HepG2 (cell line): Measurements from ENCODE around the gene SLC39A1. TPM values are rescaled to one million over a fixed set of nuclear protein-coding genes. Genes with fewer than 3 reads are reported as not detected.

Experiments used
- ATAC-seq: fragments of 200-7000 bp; cut with Tn5 transposase; 3 replicates; pipeline ENCODE4 v1.9.1; 2020; ENCODE audit warnings: mild to moderate bottlenecking, moderate library complexity
- BruUV-seq: library from RNA; stranded (reverse); fragments of 400-500 nt; replicated peaks from 2 replicates; lab custom pipeline; 2021; lab: Mats Ljungman, UMichigan
- CTCF ChIA-PET: fragments of 300-600 bp; formaldehyde crosslinking; extraction: SDS; loops from one replicate; lab custom pipeline; 2021; ENCODE audit warnings: low total read pairs, inconsistent platforms, low intra/inter-chr PET ratio; lab: Yijun Ruan, JAX
- POLR2A ChIA-PET: fragments of 350-600 bp; sonication (Branson Sonifier 250); formaldehyde crosslinking; loops from one replicate; lab custom pipeline; 2020; ENCODE audit warnings: antibody characterized with exemption, inconsistent platforms; lab: Yijun Ruan, JAX
- DNase-seq: peaks from one replicate; pipeline ENCODE4 v3.0.0-alpha.2; 2015; ENCODE audit warnings: low spot score
- FAIRE-seq: peaks from 3 replicates; lab custom pipeline; 2011; peaks lifted over from hg19 to GRCh38; lab: Jason Lieb, UNC
- H2AFZ ChIP-seq: one replicate; pipeline ENCODE4 v1.6.1; 2011; ENCODE audit warnings: low read length, inconsistent platforms
- H3K27ac ChIP-seq: fragments of 300-600 bp; 3 replicates; pipeline ENCODE4 v1.8.0; 2011; ENCODE audit warnings: mixed run types, mild to moderate bottlenecking, mixed read lengths, low read length, inconsistent platforms; ENCODE audit not compliant: insufficient read depth; ENCODE audit errors: extremely low read length
- H3K27me3 ChIP-seq, 2 experiments: fragments of 200-600 bp in 1 of 2; 2 replicates in 1 of 2; 3 replicates in 1 of 2; pipeline versions ENCODE4 v1.6.0 to v1.8.0; 2011; ENCODE audit warnings: low read length in 2 of 2, mild to moderate bottlenecking in 2 of 2, moderate library complexity in 2 of 2, inconsistent platforms in 1 of 2; ENCODE audit not compliant: insufficient read depth in 2 of 2, control insufficient read depth in 1 of 2
- H3K36me3 ChIP-seq, 2 experiments: fragments of 200-600 bp in 1 of 2; replicated peaks in 1 of 2; 2 replicates in 1 of 2; 3 replicates in 1 of 2; pipeline versions ENCODE4 v1.5.1 to v1.8.0; 2011; ENCODE audit warnings: low read length in 2 of 2, inconsistent platforms in 1 of 2; ENCODE audit not compliant: insufficient read depth in 2 of 2, control insufficient read depth in 1 of 2
- H3K4me1 ChIP-seq: 2 replicates; pipeline ENCODE4 v1.5.1; 2012; ENCODE audit warnings: low read length, inconsistent platforms; ENCODE audit not compliant: insufficient read depth
- H3K4me2 ChIP-seq: 2 replicates; pipeline ENCODE4 v1.6.0; 2011; ENCODE audit warnings: low read depth, low read length, inconsistent platforms
- H3K4me3 ChIP-seq, 3 experiments: fragments of 200-600 bp in 1 of 3; sonication (generic), shearing (Covaris generic) in 1 of 3; replicated peaks in 1 of 3; 2 replicates each; pipeline ENCODE4 v1.5.1; 2011 to 2016; ENCODE audit warnings: low read length in 3 of 3, inconsistent platforms in 2 of 3, low read depth in 2 of 3, mild to moderate bottlenecking in 2 of 3, control low read depth in 1 of 3, mixed read lengths in 1 of 3; ENCODE audit not compliant: insufficient read depth in 1 of 3
- H3K79me2 ChIP-seq: one replicate; pipeline ENCODE4 v1.6.1; 2011; ENCODE audit warnings: low read length, inconsistent platforms; ENCODE audit not compliant: insufficient read depth
- H3K9ac ChIP-seq: 2 replicates; pipeline ENCODE4 v1.6.0; 2011; ENCODE audit warnings: mild to moderate bottlenecking, low read depth, low read length, inconsistent platforms; ENCODE audit not compliant: insufficient read depth
- H3K9me3 ChIP-seq: 2 replicates; pipeline ENCODE4 v1.5.1; 2012; ENCODE audit warnings: mild to moderate bottlenecking, low read length
- H4K20me1 ChIP-seq: 2 replicates; pipeline ENCODE4 v1.6.0; 2011; ENCODE audit warnings: inconsistent platforms, mild to moderate bottlenecking, low read length, moderate library complexity; ENCODE audit not compliant: insufficient read depth
- AGO2 ChIP-seq: fragments of 200-400 bp; formaldehyde crosslinking; optimal IDR thresholded peaks from 2 replicates; pipeline ENCODE3; 2017; ENCODE audit warnings: mild to moderate bottlenecking, low read depth, low read length, moderate library complexity
- MLXIP ChIP-seq: sonication (generic); formaldehyde crosslinking; IDR thresholded peaks from 2 replicates; pipeline ENCODE4 v1.9.0; 2021; ENCODE audit warnings: missing genetic modification reagents, borderline replicate concordance
- MTERF4 ChIP-seq: sonication (generic); formaldehyde crosslinking; IDR thresholded peaks from 2 replicates; pipeline ENCODE4 v1.8.0; 2023; ENCODE audit warnings: mild to moderate bottlenecking, missing genetic modification reagents
- RBFOX2 ChIP-seq: fragments of 200-400 bp; formaldehyde crosslinking; IDR thresholded peaks from 2 replicates; pipeline ENCODE4 v1.6.1; 2017; ENCODE audit warnings: low read depth, mild to moderate bottlenecking, low read length
- ZBTB10 ChIP-seq: sonication (generic); formaldehyde crosslinking; IDR thresholded peaks from 2 replicates; pipeline ENCODE4 v1.4.0; 2020; ENCODE audit warnings: missing genetic modification reagents, borderline replicate concordance
- ZNF121 ChIP-seq: sonication (generic); formaldehyde crosslinking; IDR thresholded peaks from 2 replicates; pipeline ENCODE4 v1.5.0; 2020; ENCODE audit warnings: mild to moderate bottlenecking, missing genetic modification reagents
- ZNF687 ChIP-seq: sonication (generic); formaldehyde crosslinking; IDR thresholded peaks from 2 replicates; pipeline ENCODE4 v1.5.1; 2020; ENCODE audit warnings: mild to moderate bottlenecking, missing genetic modification reagents, moderate library complexity
- WGBS: methylation state at CpG from one replicate; pipeline ENCODE4 v1.1.6; 2017; ENCODE audit warnings: low lambda C conversion rate; 5-methylcytosine and 5-hydroxymethylcytosine counted together
- in situ Hi-C: cut with HindIII; loops from 2 replicates; pipeline ENCODE4 v1.10.0; 2017; ENCODE audit warnings: low pct_unique_long_range_greater_than_20kb; ENCODE audit not compliant: extremely low pct_ligation_motif_present
- intact Hi-C: fragments of 100-400 bp; cut with micrococcal nuclease; formaldehyde crosslinking; loops from one replicate; pipeline ENCODE4 v1.10.0; 2022; ENCODE audit not compliant: unreplicated experiment
- polyA plus RNA-seq, 8 experiments: library from polyadenylated mRNA; depleted of rRNA in 3 of 8; stranded (reverse) in 7 of 8; unstranded in 1 of 8; fragments of >200 nt; fragmentation: Illumina TruSeq in 4 of 8; extraction: Trizol in 4 of 8; gene quantifications; 2 replicates each; pipeline versions ENCODE4 v1.2.1 to v1.2.3, GENCODE V29; 2011 to 2016; ENCODE audit warnings: low read depth in 4 of 8, missing spikeins in 1 of 8, mixed read lengths in 1 of 8; ENCODE audit not compliant: insufficient read depth in 1 of 8
- total RNA-seq, 5 experiments: library from RNA; depleted of rRNA; stranded (reverse); fragments of >200 nt; fragmentation: Illumina TruSeq; extraction: Trizol; gene quantifications; 2 replicates each; pipeline ENCODE4 v1.2.3, GENCODE V29; 2016; ENCODE audit warnings: low read depth in 1 of 5
- TF ChIP-seq, protein P1 (sequence below): sonication (generic); formaldehyde crosslinking; IDR thresholded peaks from 2 replicates; pipeline ENCODE4 v1.9.0; 2021; ENCODE audit warnings: missing genetic modification reagents, mild to moderate bottlenecking, borderline replicate concordance

SLC39A1 gene
- total and polyA plus RNA-seq, 2 of the 13 experiments (the other 11 are each of a cell fraction or from before 2014, with no cell fraction given): 71.2 to 78.4 TPM

- TF ChIP-seq MLXIP (CRISPR knock-in tag) (no peak), RBFOX2 (peak; percentile 38; the same call in 1 of the 2 replicates), MTERF4 (no peak), ZBTB10 (CRISPR knock-in tag) (no peak), ZNF687 (CRISPR knock-in tag) (0 out of 2 replicates have a peak, but pooled peaks have one; percentile 1), AGO2 (peak; percentile 51), ZNF121 (CRISPR knock-in tag) (no peak)
- TF ChIP-seq, protein P1, sequence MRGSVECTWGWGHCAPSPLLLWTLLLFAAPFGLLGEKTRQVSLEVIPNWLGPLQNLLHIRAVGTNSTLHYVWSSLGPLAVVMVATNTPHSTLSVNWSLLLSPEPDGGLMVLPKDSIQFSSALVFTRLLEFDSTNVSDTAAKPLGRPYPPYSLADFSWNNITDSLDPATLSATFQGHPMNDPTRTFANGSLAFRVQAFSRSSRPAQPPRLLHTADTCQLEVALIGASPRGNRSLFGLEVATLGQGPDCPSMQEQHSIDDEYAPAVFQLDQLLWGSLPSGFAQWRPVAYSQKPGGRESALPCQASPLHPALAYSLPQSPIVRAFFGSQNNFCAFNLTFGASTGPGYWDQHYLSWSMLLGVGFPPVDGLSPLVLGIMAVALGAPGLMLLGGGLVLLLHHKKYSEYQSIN: no peak
- in situ Hi-C loops (loop anchor here (10.0 kb wide), 1 partner anchor 117 kb away; no protein-coding TSS in a partner anchor), intact Hi-C loops (no loop called here)
- Histone ChIP-seq H3K36me3 (peaks cover 11 to 41% of the 10 kb centered on the region in 2 experiments; a peak in 4 of 5 replicates), H3K4me2 (no peak overlapping the region), H2AFZ (no peak overlapping the region), H3K27ac (no peak overlapping the region), H3K4me3 (no peak overlapping the region), H3K9ac (no peak overlapping the region), H3K4me1 (peaks cover 36% of the 10 kb centered on the region), H3K79me2 (peaks cover 11% of the 10 kb centered on the region), H4K20me1 (no peaks in the 10 kb centered on the region), H3K9me3 (no peaks in the 10 kb centered on the region), H3K27me3 (no peaks in the 10 kb centered on the region)
- FAIRE-seq (no peak), DNase-seq (no peak), ATAC-seq (no peak)
- no TSS peak for BruUV-seq
- CTCF ChIA-PET: no interaction called here
- POLR2A ChIA-PET: interaction anchor here (0.5 kb wide), 1 partner anchor 17 kb away, joined by 3 read pairs; no protein-coding TSS in a partner anchor
- WGBS: 97% methylated on average over 34 of the region's 34 CpGs
Measured at GRCh38 chr1:153941826-153942725, 21.3 kb downstream of the SLC39A1 start.
